Measurements from ENCODE around the gene MC5R. TPM values are rescaled to one million over a fixed set of nuclear protein-coding genes. Genes with fewer than 3 reads are reported as not detected.
A peak's percentile ranks its signal among the peaks of the same experiment; 100 is the strongest.

MC5R gene
- total RNA-seq, 1 experiment from 2014 or later: not detected

GRCh38 chr18:13797157-13797611 is 26.8 kb upstream of the MC5R start:
- peak overlapping the region; percentile 27 for H3K4me2 ChIP-seq (ENCODE audit: low read length)
- H3K9me3 ChIP-seq (ENCODE audit: control insufficient read depth in 1 of 2, insufficient read depth in 1 of 2, low read depth in 1 of 2, low read length in 2 of 2): no peaks in the 10 kb centered on the region
- no TSS peak for BruUV-seq (replicated peaks)
- TF ChIP-seq ELF1 (IDR thresholded peaks at IDR 0.05; ENCODE audit: borderline replicate concordance, low read depth) (no peak), CBX3 (IDR thresholded peaks at IDR 0.05; ENCODE audit: low read depth) (no peak), ZFX (IDR thresholded peaks at IDR 0.05) (no peak), MAX (IDR thresholded peaks at IDR 0.05) (no peak), REST (IDR thresholded peaks at IDR 0.05; ENCODE audit: low read depth) (no peak), ZBTB33 (IDR thresholded peaks at IDR 0.05; ENCODE audit: extremely low read depth, insufficient replicate concordance, low read length) (no peak), CTCF (IDR thresholded peaks at IDR 0.05 in 2 of 3, conservative IDR thresholded peaks at IDR 0.05 in 1 of 3; ENCODE audit: borderline replicate concordance in 1 of 3, insufficient read depth in 1 of 3, low read depth in 2 of 3, low read length in 2 of 3) (no peak), ATF3 (IDR thresholded peaks at IDR 0.05) (no peak), YY1 (IDR thresholded peaks at IDR 0.05; ENCODE audit: extremely low read depth, insufficient replicate concordance, low read depth, low read length) (no peak), RAD21 (IDR thresholded peaks at IDR 0.05; ENCODE audit: low read depth) (no peak)
- H2AFZ ChIP-seq (ENCODE audit: low read depth, low read length, poor library complexity, severe bottlenecking): no peak overlapping the region
- no peaks in the 10 kb centered on the region for H3K79me2 ChIP-seq (ENCODE audit: insufficient read depth, low read length)
- H3K9me2 ChIP-seq (ENCODE audit: insufficient read depth): no peaks in the 10 kb centered on the region
- POLR2A ChIA-PET: no interaction called here
- no peak for DNase-seq (ENCODE audit: low read depth, low spot score)
- H3K27ac ChIP-seq (ENCODE audit: low read depth, low read length): no peak overlapping the region
- CTCF ChIA-PET: interaction anchor here (1.5 kb wide), 1 partner anchor 15 kb away, joined by 7 read pairs; no protein-coding TSS in a partner anchor
- no peaks in the 10 kb centered on the region for H3K36me3 ChIP-seq (ENCODE audit: control insufficient read depth in 1 of 2, insufficient read depth in 2 of 2, low read length in 2 of 2)
- H3K4me3 ChIP-seq (replicated peaks in 1 of 2; ENCODE audit: low read depth in 1 of 2, low read length in 2 of 2): no peak overlapping the region
- no peak for ATAC-seq
- RAD21 ChIA-PET (ENCODE audit: low non-redundant PET in 1 of 2, low total read pairs in 2 of 2, uncharacterized antibody in 2 of 2, unreplicated experiment in 2 of 2): no interaction called here
- H3K27me3 ChIP-seq (ENCODE audit: insufficient read depth, low read length): no peaks in the 10 kb centered on the region
- H4K20me1 ChIP-seq (ENCODE audit: insufficient read depth): no peaks in the 10 kb centered on the region
- intact Hi-C loops (cut with micrococcal nuclease): no loop called here
- H3K4me1 ChIP-seq (ENCODE audit: control insufficient read depth in 1 of 2, insufficient read depth in 2 of 2, low read length in 2 of 2): peaks cover 16 to 27% of the 10 kb centered on the region in 2 experiments
- no peak overlapping the region for H3K9ac ChIP-seq (ENCODE audit: low read length)

Data from HCT116 (cell line).